Common myeloid progenitor, CD34-positive (primary cell): ENCODE results near the gene GJA10.

Experiments
- CTCF ChIA-PET: fragments of 350-600 bp; sonication (Branson Sonifier 250); formaldehyde crosslinking; loops from one replicate; lab custom pipeline; 2021; ENCODE audit warnings: antibody characterized with exemption; lab: Charles Lee
- POLR2A ChIA-PET: fragments of 350-600 bp; sonication (Branson Sonifier 250); formaldehyde crosslinking; loops from one replicate; lab custom pipeline; 2021; ENCODE audit warnings: antibody characterized with exemption; lab: Charles Lee
- DNase-seq, 3 donors: peaks; one replicate each; pipeline versions ENCODE4 v3.0.0 to v3.0.0-alpha.2; 2013
- H3K27ac ChIP-seq, 2 experiments: 1 replicate in 1 of 2; 2 replicates in 1 of 2; pipeline ENCODE4 v1.7.0; 2013; ENCODE audit warnings: inconsistent platforms in 2 of 2, low read length in 2 of 2, mild to moderate bottlenecking in 2 of 2, low read depth in 1 of 2, moderate library complexity in 1 of 2; ENCODE audit not compliant: severe bottlenecking in 2 of 2, insufficient read depth in 1 of 2, poor library complexity in 1 of 2
- H3K27me3 ChIP-seq, 5 experiments: replicated peaks in 2 of 5; 1 replicate in 3 of 5; 2 replicates in 2 of 5; pipeline versions ENCODE4 v1.6.1 to v1.7.0; 2013; ENCODE audit warnings: low read length in 4 of 5, mild to moderate bottlenecking in 2 of 5, moderate library complexity in 2 of 5, inconsistent platforms in 1 of 5; ENCODE audit not compliant: insufficient read depth in 5 of 5, control insufficient read depth in 4 of 5
- H3K36me3 ChIP-seq, 4 experiments: 1 replicate in 2 of 4; 2 replicates in 2 of 4; pipeline versions ENCODE4 v1.6.1 to v1.7.0; 2013; ENCODE audit warnings: low read length in 3 of 4, control low read depth in 1 of 4, mild to moderate bottlenecking in 1 of 4; ENCODE audit not compliant: control insufficient read depth in 4 of 4, insufficient read depth in 4 of 4
- H3K4me1 ChIP-seq, 4 experiments: 1 replicate in 3 of 4; 2 replicates in 1 of 4; pipeline versions ENCODE4 v1.6.1 to v1.7.1; 2013; ENCODE audit warnings: low read length in 3 of 4, mild to moderate bottlenecking in 3 of 4, control low read depth in 1 of 4, inconsistent platforms in 1 of 4, moderate library complexity in 1 of 4; ENCODE audit not compliant: control insufficient read depth in 4 of 4, insufficient read depth in 4 of 4; ENCODE audit errors: control extremely low read depth in 1 of 4
- H3K4me3 ChIP-seq, 7 experiments: 1 replicate in 4 of 7; 2 replicates in 3 of 7; pipeline versions ENCODE4 v1.5.1 to v1.7.0; 2013; ENCODE audit warnings: mild to moderate bottlenecking in 7 of 7, low read length in 6 of 7, moderate library complexity in 6 of 7, inconsistent platforms in 2 of 7, low read depth in 2 of 7, control low read depth in 1 of 7; ENCODE audit not compliant: insufficient read depth in 4 of 7, control insufficient read depth in 1 of 7; ENCODE audit errors: extremely low read depth in 1 of 7
- H3K9me3 ChIP-seq, 5 experiments: 1 replicate in 4 of 5; 2 replicates in 1 of 5; pipeline versions ENCODE4 v1.6.1 to v1.7.1; 2013; ENCODE audit warnings: low read length in 4 of 5, mild to moderate bottlenecking in 2 of 5, inconsistent platforms in 1 of 5, low read depth in 1 of 5, moderate library complexity in 1 of 5; ENCODE audit not compliant: control insufficient read depth in 4 of 5, insufficient read depth in 2 of 5; ENCODE audit errors: control extremely low read depth in 1 of 5
- WGBS: methylation state at CpG from one replicate; pipeline ENCODE4 v1.1.5; 2013; ENCODE audit not compliant: insufficient coverage; 5-methylcytosine and 5-hydroxymethylcytosine counted together

Gene GJA10

GRCh38 chr6:89942601-89943000 is 48.3 kb downstream of the GJA10 start:
- H3K9me3 ChIP-seq: no peaks in the 10 kb centered on the region
- DNase-seq: no peak
- H3K4me3 ChIP-seq: no peak overlapping the region
- no peaks in the 10 kb centered on the region for H3K27me3 ChIP-seq
- WGBS: 98% methylated on average over 7 of the region's 8 CpGs
- ChIA-PET POLR2A (no interaction called here), CTCF (interaction anchor here (0.8 to 9.6 kb wide), 8 partner anchors 12 to 536 kb away, joined by 3 to 153 read pairs (median 4); no protein-coding TSS in a partner anchor)
- H3K36me3 ChIP-seq: peaks cover 0 to 2% (median 0%) of the 10 kb centered on the region in 4 experiments
- no peaks in the 10 kb centered on the region for H3K4me1 ChIP-seq
- H3K27ac ChIP-seq: no peak overlapping the region

- ChIA-PET CTCF (interaction anchor here (1.5 to 9.6 kb wide), 6 partner anchors 8 to 534 kb away, joined by 3 to 153 read pairs (median 6); no protein-coding TSS in a partner anchor), POLR2A (no interaction called here)
Measured at GRCh38 chr6:89944181-89944755, 50.0 kb downstream of the GJA10 start.

GRCh38 chr6:89944826-89945407 is 50.6 kb downstream of the GJA10 start:
- DNase-seq: peak in 2 of 3 donors; percentile 26 to 33
- POLR2A ChIA-PET: no interaction called here
- Histone ChIP-seq H3K9me3 (no peaks in the 10 kb centered on the region), H3K27me3 (no peaks in the 10 kb centered on the region), H3K27ac (no peak overlapping the region), H3K4me3 (no peak overlapping the region), H3K36me3 (peaks cover 0 to 7% (median 5%) of the 10 kb centered on the region in 4 experiments), H3K4me1 (no peaks in the 10 kb centered on the region)
- WGBS: no CpG with 5 or more reads among the region's 1 CpG
- CTCF ChIA-PET: interaction anchor here (2.9 to 9.6 kb wide), 2 partner anchors 27 to 533 kb away, joined by 11 to 153 read pairs; no protein-coding TSS in a partner anchor

More at GRCh38 chr6:89944181-89944755, 50.0 kb downstream of the GJA10 start:
- WGBS: 96% methylated on average over 3 of the region's 4 CpGs
- no peak for DNase-seq
- H3K27me3 ChIP-seq: no peaks in the 10 kb centered on the region
- no peaks in the 10 kb centered on the region for H3K9me3 ChIP-seq
- no peak overlapping the region for H3K27ac ChIP-seq
- H3K4me3 ChIP-seq: no peak overlapping the region
- no peaks in the 10 kb centered on the region for H3K4me1 ChIP-seq
- H3K36me3 ChIP-seq: peaks cover 0 to 4% (median under 1%) of the 10 kb centered on the region in 4 experiments
